HG03095 (cell line): Measurements from ENCODE around the gene PFKFB4.

Experiments used
- ATAC-seq: cut with Tn5 transposase; IDR thresholded peaks from one replicate; pipeline ENCODE4 v1.9.1; 2021; ENCODE audit warnings: moderate library complexity; ENCODE audit not compliant: unreplicated experiment

Gene PFKFB4

GRCh38 chr3:48468329-48468731 lies 88.3 kb downstream of the PFKFB4 start:
- no peak for ATAC-seq
